HPDE6-E6E7 (cell line): Measurements from ENCODE around the gene CELF4.

Source experiments
- DNase-seq: peaks from one replicate; pipeline ENCODE4 v3.0.0; 2011; ENCODE audit warnings: missing footprints; ENCODE audit errors: extremely low spot score

CELF4 gene

GRCh38 chr18:37524498-37525261 is 40.9 kb downstream of the CELF4 start:
- DNase-seq = no peak

- DNase-seq = no peak
Measured at GRCh38 chr18:37524139-37524497, 41.5 kb downstream of the CELF4 start.

- no peak for DNase-seq
Measured at GRCh38 chr18:37521510-37522465, 43.8 kb downstream of the CELF4 start.

GRCh38 chr18:37520508-37520907 is 45.1 kb downstream of the CELF4 start:
- no peak for DNase-seq

GRCh38 chr18:37519510-37520135 is 46.0 kb downstream of the CELF4 start:
- DNase-seq = no peak

GRCh38 chr18:37516361-37516853 is 49.2 kb downstream of the CELF4 start:
- no peak for DNase-seq

- no peak for DNase-seq
Measured at GRCh38 chr18:37514953-37515352, 50.6 kb downstream of the CELF4 start.

GRCh38 chr18:37512400-37512799 is 53.2 kb downstream of the CELF4 start:
- DNase-seq = no peak

GRCh38 chr18:37511721-37512298 is 53.8 kb downstream of the CELF4 start:
- DNase-seq = no peak

GRCh38 chr18:37509600-37509999 is 56.0 kb downstream of the CELF4 start:
- no peak for DNase-seq

GRCh38 chr18:37508207-37508606 is 57.4 kb downstream of the CELF4 start:
- DNase-seq = no peak

- no peak for DNase-seq
Measured at GRCh38 chr18:37507239-37507638, 58.4 kb downstream of the CELF4 start.

GRCh38 chr18:37506001-37506400 is 59.6 kb downstream of the CELF4 start:
- DNase-seq = no peak

- no peak for DNase-seq
Measured at GRCh38 chr18:37505321-37505720, 60.3 kb downstream of the CELF4 start.

- DNase-seq = no peak
Measured at GRCh38 chr18:37502601-37503000, 63.0 kb downstream of the CELF4 start.

- no peak for DNase-seq
Measured at GRCh38 chr18:37502036-37502435, 63.6 kb downstream of the CELF4 start.

- DNase-seq = no peak
Measured at GRCh38 chr18:37501136-37501535, 64.5 kb downstream of the CELF4 start.

GRCh38 chr18:37499913-37500312 is 65.7 kb downstream of the CELF4 start:
- DNase-seq = no peak

GRCh38 chr18:37499044-37499443 is 66.6 kb downstream of the CELF4 start:
- DNase-seq = no peak

- DNase-seq = no peak
Measured at GRCh38 chr18:37497853-37498518, 67.6 kb downstream of the CELF4 start.

GRCh38 chr18:37496568-37496967 is 69.0 kb downstream of the CELF4 start:
- DNase-seq = no peak
